ENCODE data around the gene ARMC10.
"Not testable (repeated sequence)": the region's sequence is repeated elsewhere in the genome, so short reads cannot be mapped to it uniquely, and the experiment has no call there.

ARMC10 gene

GRCh38 chr7:103077318-103077717 is 2.4 kb downstream of the ARMC10 start:
- no peak for DNase-seq (ENCODE audit: low spot score)

GRCh38 chr7:103078226-103078625 is 3.3 kb downstream of the ARMC10 start:
- DNase-seq (ENCODE audit: low spot score), result not testable (repeated sequence)

GRCh38 chr7:103079836-103080235 is 4.9 kb downstream of the ARMC10 start:
- no peak for DNase-seq (ENCODE audit: low spot score)

- DNase-seq (ENCODE audit: low spot score), result no peak
These were observed 6.0 kb downstream of the ARMC10 start for GRCh38 chr7:103080923-103081322.

GRCh38 chr7:103082497-103082896 is 7.6 kb downstream of the ARMC10 start:
- DNase-seq (ENCODE audit: low spot score), result no peak

- DNase-seq (ENCODE audit: low spot score), result no peak
These were observed 8.3 kb downstream of the ARMC10 start for GRCh38 chr7:103083210-103083609.

- DNase-seq (ENCODE audit: low spot score), result not testable (repeated sequence)
These were observed 17.4 kb downstream of the ARMC10 start for GRCh38 chr7:103092321-103092720.

- DNase-seq (ENCODE audit: low spot score), result no peak
These were observed 18.5 kb downstream of the ARMC10 start for GRCh38 chr7:103093429-103093828.

- DNase-seq (ENCODE audit: low spot score), result no peak
These were observed 19.2 kb downstream of the ARMC10 start for GRCh38 chr7:103094102-103094501.

GRCh38 chr7:103095558-103095957 is 20.6 kb downstream of the ARMC10 start:
- not testable (repeated sequence) for DNase-seq (ENCODE audit: low spot score)

GRCh38 chr7:103097041-103097440 is 22.1 kb downstream of the ARMC10 start:
- no peak for DNase-seq (ENCODE audit: low spot score)

GRCh38 chr7:103100348-103100747 is 25.4 kb downstream of the ARMC10 start:
- no peak for DNase-seq (ENCODE audit: low spot score)

- no peak for DNase-seq (ENCODE audit: low spot score)
These were observed 26.6 kb downstream of the ARMC10 start for GRCh38 chr7:103101543-103101942.

- DNase-seq (ENCODE audit: low spot score), result peak; percentile 11
These were observed 31.2 kb downstream of the ARMC10 start for GRCh38 chr7:103106005-103106702.

- not testable (repeated sequence) for DNase-seq (ENCODE audit: low spot score)
These were observed 31.7 kb downstream of the ARMC10 start for GRCh38 chr7:103106703-103107070.

GRCh38 chr7:103113164-103113563 is 38.2 kb downstream of the ARMC10 start:
- DNase-seq (ENCODE audit: low spot score), result no peak

- no peak for DNase-seq (ENCODE audit: low spot score)
These were observed 39.7 kb downstream of the ARMC10 start for GRCh38 chr7:103114576-103115008.

- DNase-seq (ENCODE audit: low spot score), result no peak
These were observed 40.8 kb downstream of the ARMC10 start for GRCh38 chr7:103115771-103116170.

- no peak for DNase-seq (ENCODE audit: low spot score)
These were observed 41.6 kb downstream of the ARMC10 start for GRCh38 chr7:103116511-103116910.

- DNase-seq (ENCODE audit: low spot score), result no peak
These were observed 42.1 kb downstream of the ARMC10 start for GRCh38 chr7:103116991-103117390.

- DNase-seq (ENCODE audit: low spot score), result no peak
These were observed 42.5 kb downstream of the ARMC10 start for GRCh38 chr7:103117465-103117864.

- no peak for DNase-seq (ENCODE audit: low spot score)
These were observed 44.9 kb downstream of the ARMC10 start for GRCh38 chr7:103119791-103120291.

GRCh38 chr7:103120362-103120761 is 45.4 kb downstream of the ARMC10 start:
- no peak for DNase-seq (ENCODE audit: low spot score)

GRCh38 chr7:103121641-103122040 is 46.7 kb downstream of the ARMC10 start:
- no peak for DNase-seq (ENCODE audit: low spot score)

All from SK-N-DZ (cell line).